Calu3 (cell line): ENCODE measurements around the gene GFRA4. TPM values are rescaled to one million over a fixed set of nuclear protein-coding genes. Genes with fewer than 3 reads are reported as not detected.
"Not testable (repeated sequence)": the region's sequence is repeated elsewhere in the genome, so short reads cannot be mapped to it uniquely, and the experiment has no call there.

ENCODE experiments used
- BruUV-seq: library from RNA; stranded (reverse); fragments of 400-500 nt; replicated peaks from 2 replicates; lab custom pipeline; 2021; lab: Mats Ljungman, UMichigan
- CTCF ChIA-PET: fragments of 300-600 bp; sonication (Branson Sonifier 250); formaldehyde crosslinking; loops from one replicate; lab custom pipeline; 2022; ENCODE audit warnings: antibody characterized with exemption; lab: Charles Lee
- DNase-seq: peaks from one replicate; pipeline ENCODE4 v3.0.0; 2022
- H3K27ac Mint-ChIP-seq: one replicate; pipeline ENCODE4 v1.8.0; 2022; ENCODE audit warnings: mixed read lengths; ENCODE audit not compliant: unreplicated experiment
- H3K27me3 Mint-ChIP-seq: one replicate; pipeline ENCODE4 v1.8.0; 2022; ENCODE audit warnings: mixed read lengths; ENCODE audit not compliant: unreplicated experiment
- H3K36me3 Mint-ChIP-seq: one replicate; pipeline ENCODE4 v1.8.0; 2022; ENCODE audit warnings: mild to moderate bottlenecking, moderate library complexity, mixed read lengths; ENCODE audit not compliant: insufficient read depth, unreplicated experiment
- H3K4me1 Mint-ChIP-seq: one replicate; pipeline ENCODE4 v1.8.0; 2022; ENCODE audit warnings: mild to moderate bottlenecking, low read depth, mixed read lengths; ENCODE audit not compliant: unreplicated experiment
- H3K4me3 Mint-ChIP-seq: one replicate; pipeline ENCODE4 v1.8.0; 2022; ENCODE audit warnings: mild to moderate bottlenecking, low read depth, moderate library complexity, mixed read lengths; ENCODE audit not compliant: unreplicated experiment
- H3K9me3 Mint-ChIP-seq: one replicate; pipeline ENCODE4 v1.8.0; 2022; ENCODE audit warnings: low read depth, mixed read lengths; ENCODE audit not compliant: unreplicated experiment
- intact Hi-C: fragments of 100-400 bp; cut with micrococcal nuclease; formaldehyde crosslinking; loops from one replicate; pipeline ENCODE4 v1.10.0; 2022; ENCODE audit not compliant: unreplicated experiment
- total RNA-seq: library from RNA; stranded (reverse); gene quantifications from 2 replicates; pipeline ENCODE4 v1.2.3, GENCODE V29; 2022
- TF ChIP-seq, protein P1 (sequence below): fragments of 200-600 bp; IDR thresholded peaks from one replicate; pipeline ENCODE4 v1.8.0; 2022; ENCODE audit warnings: antibody characterized with exemption; ENCODE audit not compliant: unreplicated experiment

Gene GFRA4
- total RNA-seq, 1 experiment from 2014 or later: not detected

DNA sequence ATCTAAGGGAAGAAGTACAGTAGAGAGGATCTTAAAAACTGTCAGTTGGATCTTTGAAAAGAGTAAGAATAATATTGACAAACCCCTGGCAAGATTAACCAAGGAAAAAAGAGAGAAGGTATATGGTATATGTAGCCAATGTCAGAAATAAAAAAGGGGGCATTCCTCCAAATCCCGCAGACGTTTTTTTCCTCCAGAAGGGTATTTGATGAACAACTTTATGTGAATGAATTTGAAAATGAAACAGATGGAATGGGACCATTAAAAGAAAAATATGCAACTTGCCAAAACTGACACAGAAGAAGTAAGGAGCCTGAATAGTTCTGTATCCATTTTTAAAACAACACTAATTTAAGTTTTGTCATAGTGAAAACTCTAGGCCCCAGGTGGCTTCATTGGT is 35.7 kb downstream of the GFRA4 start:
- no TSS peak for BruUV-seq
- intact Hi-C loops: no loop called here
- H3K27ac Mint-ChIP-seq: no peak overlapping the region
- H3K36me3 Mint-ChIP-seq: peaks cover 4% of the 10 kb centered on the region
- no peaks in the 10 kb centered on the region for H3K27me3 Mint-ChIP-seq
- CTCF ChIA-PET: no interaction called here
- no peaks in the 10 kb centered on the region for H3K9me3 Mint-ChIP-seq
- H3K4me3 Mint-ChIP-seq: no peak overlapping the region
- H3K4me1 Mint-ChIP-seq: no peaks in the 10 kb centered on the region
- TF ChIP-seq, protein P1, sequence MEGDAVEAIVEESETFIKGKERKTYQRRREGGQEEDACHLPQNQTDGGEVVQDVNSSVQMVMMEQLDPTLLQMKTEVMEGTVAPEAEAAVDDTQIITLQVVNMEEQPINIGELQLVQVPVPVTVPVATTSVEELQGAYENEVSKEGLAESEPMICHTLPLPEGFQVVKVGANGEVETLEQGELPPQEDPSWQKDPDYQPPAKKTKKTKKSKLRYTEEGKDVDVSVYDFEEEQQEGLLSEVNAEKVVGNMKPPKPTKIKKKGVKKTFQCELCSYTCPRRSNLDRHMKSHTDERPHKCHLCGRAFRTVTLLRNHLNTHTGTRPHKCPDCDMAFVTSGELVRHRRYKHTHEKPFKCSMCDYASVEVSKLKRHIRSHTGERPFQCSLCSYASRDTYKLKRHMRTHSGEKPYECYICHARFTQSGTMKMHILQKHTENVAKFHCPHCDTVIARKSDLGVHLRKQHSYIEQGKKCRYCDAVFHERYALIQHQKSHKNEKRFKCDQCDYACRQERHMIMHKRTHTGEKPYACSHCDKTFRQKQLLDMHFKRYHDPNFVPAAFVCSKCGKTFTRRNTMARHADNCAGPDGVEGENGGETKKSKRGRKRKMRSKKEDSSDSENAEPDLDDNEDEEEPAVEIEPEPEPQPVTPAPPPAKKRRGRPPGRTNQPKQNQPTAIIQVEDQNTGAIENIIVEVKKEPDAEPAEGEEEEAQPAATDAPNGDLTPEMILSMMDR: no peak
- DNase-seq: no peak

DNA sequence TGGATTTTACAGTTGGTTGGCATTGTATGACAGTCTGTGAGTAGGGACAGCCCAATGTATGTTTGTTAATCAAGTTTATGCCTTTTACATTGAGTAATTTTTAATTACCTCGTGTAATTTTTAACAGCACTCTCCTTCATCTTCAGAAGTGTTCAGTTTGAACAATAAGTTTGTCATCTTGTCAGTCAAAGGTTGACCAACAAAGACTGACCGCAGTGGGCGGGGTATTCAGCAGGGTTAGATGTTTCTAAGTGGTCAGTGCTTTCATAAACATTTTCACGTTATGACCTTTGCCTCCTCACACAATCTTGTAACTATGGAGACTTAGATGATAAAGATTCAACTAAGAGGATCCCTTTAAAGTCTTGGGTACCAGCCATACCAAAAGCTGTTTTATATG is 40.8 kb downstream of the GFRA4 start:
- no peaks in the 10 kb centered on the region for H3K4me1 Mint-ChIP-seq
- H3K27me3 Mint-ChIP-seq: no peaks in the 10 kb centered on the region
- DNase-seq: no peak
- peaks cover 4% of the 10 kb centered on the region for H3K36me3 Mint-ChIP-seq
- H3K4me3 Mint-ChIP-seq: no peak overlapping the region
- CTCF ChIA-PET: no interaction called here
- H3K27ac Mint-ChIP-seq: no peak overlapping the region
- TF ChIP-seq, protein P1: no peak
- intact Hi-C loops: no loop called here
- BruUV-seq: no TSS peak
- H3K9me3 Mint-ChIP-seq: no peaks in the 10 kb centered on the region

DNA sequence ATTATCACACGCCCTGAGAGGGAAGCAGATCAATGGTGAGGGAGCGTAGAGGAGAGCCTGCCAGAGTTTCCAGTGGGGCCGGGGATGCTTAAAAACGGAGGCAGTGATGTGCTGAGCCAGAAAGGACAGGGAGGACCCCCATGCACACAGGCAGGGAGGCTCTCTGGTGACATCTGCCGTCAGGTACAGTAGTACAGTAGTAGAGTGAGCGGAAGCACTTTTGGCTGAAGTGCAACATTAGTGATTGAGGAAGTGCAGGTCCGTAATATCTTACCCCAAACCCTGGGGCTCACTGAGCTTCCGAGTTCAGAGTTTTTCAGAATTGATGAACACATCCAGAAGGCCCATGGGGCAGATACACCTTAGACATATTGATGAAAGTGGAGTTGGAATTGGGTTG is 42.1 kb downstream of the GFRA4 start:
- Mint-ChIP-seq H3K4me3 (no peak overlapping the region), H3K27ac (no peak overlapping the region), H3K36me3 (peaks cover 4% of the 10 kb centered on the region), H3K4me1 (no peaks in the 10 kb centered on the region), H3K27me3 (no peaks in the 10 kb centered on the region), H3K9me3 (no peaks in the 10 kb centered on the region)
- no TSS peak for BruUV-seq
- TF ChIP-seq, protein P1: no peak
- no peak for DNase-seq
- intact Hi-C loops: no loop called here
- CTCF ChIA-PET: interaction anchor here (0.5 kb wide), 1 partner anchor 1045 kb away, joined by 3 read pairs; no protein-coding TSS in a partner anchor

DNA sequence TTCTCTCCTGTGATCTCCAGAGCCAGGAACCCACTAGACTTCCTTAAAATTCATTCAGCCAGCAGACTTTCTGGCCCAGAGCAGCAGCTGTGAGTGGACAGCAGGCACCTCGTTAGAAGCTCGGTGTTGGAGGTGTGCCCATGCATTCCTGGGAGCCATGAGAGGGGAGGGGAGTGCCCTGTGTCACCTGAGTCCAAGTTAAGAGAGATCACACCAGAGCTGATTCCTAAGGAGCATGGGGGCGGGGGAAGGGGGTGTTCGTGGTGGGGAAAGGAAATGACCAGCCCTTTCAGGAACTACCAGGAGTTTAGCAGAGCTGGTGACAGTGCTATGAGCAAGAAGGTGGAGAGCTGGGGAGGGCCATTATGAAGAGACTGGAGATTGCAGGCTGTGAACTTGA is 46.9 kb downstream of the GFRA4 start:
- Mint-ChIP-seq H3K9me3 (no peaks in the 10 kb centered on the region), H3K27ac (no peak overlapping the region), H3K4me3 (no peak overlapping the region), H3K4me1 (no peaks in the 10 kb centered on the region), H3K27me3 (no peaks in the 10 kb centered on the region), H3K36me3 (no peaks in the 10 kb centered on the region)
- TF ChIP-seq, protein P1: no peak
- no TSS peak for BruUV-seq
- CTCF ChIA-PET: interaction anchor here (0.7 kb wide), 1 partner anchor 50 kb away, joined by 3 read pairs; no protein-coding TSS in a partner anchor
- DNase-seq: no peak
- intact Hi-C loops: no loop called here

DNA sequence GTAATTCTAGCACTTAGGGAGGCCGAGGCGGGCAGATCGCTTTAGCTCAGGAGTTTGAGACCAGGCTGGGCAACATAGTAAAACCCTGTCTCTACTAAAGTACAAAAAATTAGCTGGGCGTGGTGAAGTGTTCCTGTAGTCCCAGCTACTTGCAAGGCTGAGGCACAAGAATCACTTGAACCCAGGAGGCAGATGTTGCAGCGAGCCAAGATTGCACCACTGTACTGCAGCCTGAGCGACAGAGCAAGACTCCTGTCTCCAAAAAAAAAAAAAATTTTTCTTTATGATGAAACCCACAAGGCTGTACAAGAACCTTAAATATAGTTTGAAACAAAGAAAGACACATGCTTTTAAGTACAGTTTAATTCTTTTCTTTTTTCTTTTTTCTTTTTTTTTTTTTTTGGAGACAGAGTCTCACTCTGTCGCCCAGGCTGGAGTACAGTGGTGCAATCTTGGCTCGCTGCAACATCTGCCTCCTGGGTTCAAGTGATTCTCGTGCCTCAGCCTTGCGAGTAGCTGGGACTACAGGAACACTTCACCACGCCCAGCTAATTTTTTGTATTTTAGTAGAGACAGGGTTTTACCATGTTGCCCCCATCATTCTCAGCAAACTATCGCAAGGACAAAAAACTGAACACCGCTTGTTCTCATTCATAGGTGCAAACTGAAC is 47.9 kb downstream of the GFRA4 start:
- H3K4me1 Mint-ChIP-seq, H3K4me3 Mint-ChIP-seq, CTCF ChIA-PET, intact Hi-C loops, H3K27ac Mint-ChIP-seq, H3K27me3 Mint-ChIP-seq, DNase-seq, H3K9me3 Mint-ChIP-seq, H3K36me3 Mint-ChIP-seq, BruUV-seq: not testable (repeated sequence)
